SU-DHL-6 (cell line): ENCODE measurements around the gene BOLA3.

Source experiments
- H2AFZ ChIP-seq: fragments of 200-600 bp; sonication (generic); 2 replicates; pipeline ENCODE4 v1.6.1; 2014; ENCODE audit warnings: low read depth, mild to moderate bottlenecking, moderate library complexity, mixed read lengths, antibody characterized with exemption, low read length; ENCODE audit not compliant: severe bottlenecking
- H3F3A ChIP-seq: fragments of 200-600 bp; shearing (Covaris generic); 2 replicates; pipeline ENCODE4 v1.6.0; 2016; ENCODE audit warnings: antibody characterized with exemption, mild to moderate bottlenecking; ENCODE audit not compliant: insufficient read depth
- H3K27ac ChIP-seq: fragments of 200-600 bp; sonication (generic); 2 replicates; pipeline ENCODE4 v1.5.1; 2016; ENCODE audit warnings: low read depth, mild to moderate bottlenecking, low read length, moderate library complexity, mixed read lengths
- H3K27me3 ChIP-seq: fragments of 200-600 bp; sonication (generic), shearing (Covaris generic); 2 replicates; pipeline ENCODE4 v1.6.0; 2014; ENCODE audit warnings: mild to moderate bottlenecking, low read length
- H3K36me3 ChIP-seq: fragments of 200-600 bp; sonication (generic); 2 replicates; pipeline ENCODE4 v1.6.1; 2014; ENCODE audit warnings: mild to moderate bottlenecking, low read length, mixed read lengths
- H3K4me2 ChIP-seq: fragments of 300-600, 200-600 bp; shearing (Covaris generic), sonication (generic); 2 replicates; pipeline ENCODE4 v1.6.0; 2014; ENCODE audit warnings: low read length, low read depth, mild to moderate bottlenecking; ENCODE audit not compliant: poor library complexity, severe bottlenecking
- H3K4me3 ChIP-seq: fragments of 200-600 bp; sonication (generic); 2 replicates; pipeline ENCODE4 v1.5.1; 2014; ENCODE audit warnings: antibody characterized with exemption, low read length, mild to moderate bottlenecking, mixed read lengths; ENCODE audit not compliant: insufficient read depth, poor library complexity, severe bottlenecking
- H3K79me2 ChIP-seq: fragments of 200-600 bp; sonication (generic); 2 replicates; pipeline ENCODE4 v1.6.1; 2014; ENCODE audit warnings: mild to moderate bottlenecking, low read length, moderate library complexity; ENCODE audit not compliant: insufficient read depth
- H3K9ac ChIP-seq: fragments of 200-600 bp; sonication (generic); 2 replicates; pipeline ENCODE4 v1.7.0; 2014; ENCODE audit warnings: mild to moderate bottlenecking, low read length
- H3K9me2 ChIP-seq: fragments of 200-600 bp; sonication (generic); replicated peaks from 2 replicates; pipeline ENCODE4 v1.6.1; 2014; ENCODE audit warnings: low read length; ENCODE audit not compliant: insufficient read depth
- H3K9me3 ChIP-seq: fragments of 200-600 bp; sonication (generic); 2 replicates; pipeline ENCODE4 v1.6.1; 2014; ENCODE audit warnings: low read length, mixed read lengths; ENCODE audit not compliant: insufficient read depth
- H4K20me1 ChIP-seq: fragments of 200-600 bp; sonication (generic); 2 replicates; pipeline ENCODE4 v1.6.1; 2014; ENCODE audit warnings: low read depth, mild to moderate bottlenecking, antibody characterized with exemption, low read length, moderate library complexity, mixed read lengths
- CTCF ChIP-seq: fragments of 200-600 bp; sonication (generic); IDR thresholded peaks from one replicate; pipeline ENCODE4 v1.5.1; 2017; ENCODE audit warnings: antibody characterized with exemption, mild to moderate bottlenecking, low read length, moderate library complexity; ENCODE audit not compliant: insufficient read depth, poor library complexity, severe bottlenecking
- EZH2phosphoT487 ChIP-seq: fragments of 200-600 bp; sonication (generic), shearing (Covaris generic); conservative IDR thresholded peaks from 2 replicates; pipeline ENCODE4 v1.6.1; 2018; ENCODE audit warnings: mild to moderate bottlenecking, antibody characterized with exemption, low read length, moderate library complexity, mixed read lengths

BOLA3 gene

GRCh38 chr2:74137651-74138599 lies 9.8 kb downstream of the BOLA3 start:
- Histone ChIP-seq H2AFZ (no peak overlapping the region), H3K9me3 (no peaks in the 10 kb centered on the region), H3F3A (no peaks in the 10 kb centered on the region), H3K9ac (no peak overlapping the region), H3K27me3 (no peaks in the 10 kb centered on the region), H3K36me3 (no peaks in the 10 kb centered on the region), H3K79me2 (no peaks in the 10 kb centered on the region), H3K9me2 (no peaks in the 10 kb centered on the region), H3K4me3 (no peak overlapping the region), H4K20me1 (no peaks in the 10 kb centered on the region), H3K27ac (no peak overlapping the region), H3K4me2 (no peak overlapping the region)
- no peak for TF ChIP-seq EZH2phosphoT487
- TF ChIP-seq CTCF = no peak

- Histone ChIP-seq H3K4me3 (no peak overlapping the region), H3K27ac (no peak overlapping the region), H3F3A (no peaks in the 10 kb centered on the region), H2AFZ (no peak overlapping the region), H3K36me3 (no peaks in the 10 kb centered on the region), H3K9me3 (no peaks in the 10 kb centered on the region), H3K27me3 (no peaks in the 10 kb centered on the region), H3K79me2 (no peaks in the 10 kb centered on the region), H3K9me2 (no peaks in the 10 kb centered on the region), H3K9ac (no peak overlapping the region), H4K20me1 (no peaks in the 10 kb centered on the region), H3K4me2 (no peak overlapping the region)
- no peak for TF ChIP-seq EZH2phosphoT487
- no peak for TF ChIP-seq CTCF
Observed at GRCh38 chr2:74131901-74132300, 15.8 kb downstream of the BOLA3 start.

GRCh38 chr2:74130211-74130995 lies 17.3 kb downstream of the BOLA3 start:
- no peaks in the 10 kb centered on the region for H3K79me2 ChIP-seq
- no peaks in the 10 kb centered on the region for H3K9me3 ChIP-seq
- H3K4me3 ChIP-seq = no peak overlapping the region
- H4K20me1 ChIP-seq = no peaks in the 10 kb centered on the region
- no peaks in the 10 kb centered on the region for H3K36me3 ChIP-seq
- TF ChIP-seq EZH2phosphoT487 = no peak
- TF ChIP-seq CTCF = no peak
- H3K9me2 ChIP-seq = no peaks in the 10 kb centered on the region
- H2AFZ ChIP-seq = no peak overlapping the region
- no peak overlapping the region for H3K4me2 ChIP-seq
- no peaks in the 10 kb centered on the region for H3F3A ChIP-seq
- H3K27me3 ChIP-seq = no peaks in the 10 kb centered on the region
- H3K9ac ChIP-seq = no peak overlapping the region
- no peak overlapping the region for H3K27ac ChIP-seq
